ELF-1 (cell line): ENCODE measurements around the gene ARHGEF10L.

Experiments
- DNase-seq: peaks from one replicate; pipeline ENCODE4 v3.0.0-alpha.2; 2016; ENCODE audit warnings: low read depth, low spot score

Gene ARHGEF10L

DNA sequence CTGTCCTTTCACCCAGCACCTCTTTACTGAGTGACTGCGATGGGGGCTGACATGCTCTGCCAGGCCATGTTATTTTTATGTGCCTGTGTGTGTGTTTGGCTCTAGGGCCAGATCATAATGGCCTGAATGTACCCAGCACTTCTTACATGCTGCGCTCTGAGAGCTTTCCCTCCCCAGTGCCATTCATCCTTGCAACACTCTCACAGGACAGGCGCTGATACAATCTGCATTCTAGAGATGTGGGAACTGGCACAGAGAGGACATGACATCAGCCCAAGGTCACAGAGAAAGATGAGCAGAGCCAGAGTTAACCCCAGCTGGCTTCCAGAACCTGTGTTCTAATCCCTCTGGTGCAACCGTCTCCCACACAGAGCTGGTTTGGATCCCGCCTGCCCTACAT, 54.5 kb downstream of the ARHGEF10L start:
- no peak for DNase-seq

DNA sequence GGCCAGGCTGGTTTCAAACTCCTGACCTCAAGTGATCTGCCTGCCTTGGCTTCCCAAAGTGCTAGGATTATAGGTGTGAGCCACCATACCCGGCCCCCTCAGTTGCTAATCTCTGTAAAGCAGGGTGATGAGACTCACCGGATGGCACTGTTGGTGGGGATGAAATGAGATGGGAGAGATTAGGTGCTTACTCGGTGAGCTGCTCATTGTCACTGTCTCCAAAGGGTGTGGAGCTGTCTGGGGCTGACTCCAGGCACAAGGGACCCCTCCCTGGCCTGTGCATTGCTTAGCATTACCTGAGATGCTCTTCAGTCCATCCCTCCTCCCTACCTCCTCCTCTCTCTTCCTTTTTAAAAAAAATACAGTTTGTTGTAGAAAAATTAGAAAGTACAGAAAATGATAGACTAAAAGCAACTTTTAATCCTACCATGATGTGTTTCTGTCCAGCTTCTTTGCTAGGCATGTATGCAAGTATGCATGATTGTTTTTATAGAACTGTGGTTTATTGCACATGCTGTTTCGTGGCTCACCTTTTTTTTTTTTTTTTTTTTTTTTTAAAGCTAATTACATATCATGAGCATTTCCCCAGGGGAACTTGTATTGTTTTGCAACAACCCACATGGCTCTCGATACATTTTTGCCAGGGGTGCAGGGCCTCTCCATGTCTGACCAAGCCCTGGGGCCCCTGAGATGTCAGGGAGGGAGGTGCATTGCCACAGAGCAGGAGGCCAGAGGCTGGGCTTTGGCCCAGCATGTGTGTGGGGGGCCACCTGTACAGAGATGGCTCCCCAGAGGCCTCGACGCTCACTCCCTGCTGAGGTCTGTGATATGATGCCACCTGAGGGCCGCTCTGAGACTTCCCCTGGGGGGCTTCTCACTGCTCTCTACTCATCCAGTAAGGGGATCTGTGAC, 55.4 kb downstream of the ARHGEF10L start:
- DNase-seq, result no peak

GRCh38 chr1:17595602-17595925, 56.1 kb downstream of the ARHGEF10L start:
- no peak for DNase-seq

- no peak for DNase-seq
Measured at GRCh38 chr1:17596186-17596585, 56.7 kb downstream of the ARHGEF10L start.

DNA sequence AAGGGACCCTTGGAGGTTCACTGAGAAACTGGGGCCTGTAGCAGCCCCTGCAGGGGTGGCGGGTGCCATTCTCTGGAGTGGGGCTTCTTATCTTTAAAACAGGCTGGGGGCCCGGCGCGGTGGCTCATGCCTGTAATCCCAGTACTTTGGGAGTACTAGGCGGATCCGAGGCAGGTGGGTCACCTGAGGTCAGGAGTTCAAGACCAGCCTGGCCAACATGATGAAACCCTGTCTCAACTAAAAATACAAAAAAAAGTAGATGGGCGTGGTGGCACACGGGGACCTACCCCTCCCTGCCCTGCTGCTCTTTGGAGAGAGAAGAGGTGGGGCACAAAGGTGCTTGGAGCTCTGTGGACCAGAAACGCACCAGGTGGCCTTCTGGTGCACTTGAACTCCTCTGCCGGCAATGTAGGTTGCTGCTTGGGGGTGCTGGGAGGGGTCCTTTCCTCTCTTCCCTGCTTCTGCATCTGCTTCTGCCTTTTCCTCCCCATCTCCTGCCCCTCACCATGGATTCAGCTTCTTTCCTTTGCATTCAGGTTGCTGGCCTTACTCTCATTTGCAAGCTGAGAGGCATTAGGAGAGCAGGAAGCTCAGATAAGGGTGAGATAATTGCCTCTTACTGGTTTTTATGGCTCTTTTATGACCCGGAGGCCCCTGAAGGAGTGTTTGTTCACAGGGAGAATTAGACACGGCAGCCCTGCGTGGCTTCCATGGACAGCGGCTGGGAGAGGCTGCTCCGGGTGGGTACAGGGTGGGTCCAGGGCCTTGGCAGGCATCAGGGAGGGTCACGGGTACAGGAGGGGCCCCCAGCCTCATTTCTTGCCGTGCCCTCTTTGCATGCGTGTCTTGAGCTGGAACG, 57.4 kb downstream of the ARHGEF10L start:
- peak; percentile 68 for DNase-seq

DNA sequence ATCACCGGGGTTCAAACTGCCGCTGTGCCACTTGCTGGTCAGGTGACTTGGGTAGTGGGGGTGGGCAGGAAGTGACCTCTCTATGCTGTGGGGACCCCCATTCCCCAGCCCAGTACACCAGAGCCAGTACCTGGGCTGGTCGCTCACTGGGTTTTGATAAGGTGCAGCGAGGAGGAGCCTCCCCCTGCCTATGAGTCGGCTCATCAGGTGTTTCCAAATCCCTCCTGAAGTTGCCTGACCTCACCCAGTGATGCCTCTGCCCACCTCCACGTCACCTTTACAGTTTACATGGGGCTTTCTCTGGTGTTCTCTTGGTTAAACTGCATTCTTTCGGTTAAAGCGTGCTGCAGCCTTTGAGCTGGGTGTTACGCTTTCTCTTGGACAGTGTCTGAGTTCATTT, 58.2 kb downstream of the ARHGEF10L start:
- DNase-seq, result no peak

GRCh38 chr1:17598251-17598650, 58.8 kb downstream of the ARHGEF10L start:
- no peak for DNase-seq

GRCh38 chr1:17599291-17599953, 59.9 kb downstream of the ARHGEF10L start:
- no peak for DNase-seq

DNA sequence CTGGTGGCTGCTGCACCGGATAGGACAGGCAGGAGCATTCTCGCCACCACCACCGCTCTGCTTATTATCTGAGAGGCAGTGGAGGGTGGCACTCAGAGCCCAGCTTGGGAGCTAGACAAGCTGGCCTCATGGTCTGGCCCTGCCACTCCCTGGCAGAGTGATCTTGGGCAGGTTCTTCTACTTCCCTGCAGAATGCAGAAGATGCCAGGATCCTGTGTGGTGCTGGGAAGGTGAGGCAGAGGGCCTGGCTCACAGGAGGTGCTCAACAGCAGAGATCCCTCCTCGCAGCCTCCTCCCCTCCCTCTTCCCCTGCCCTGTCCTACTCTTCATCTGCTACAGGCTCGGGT, 60.4 kb downstream of the ARHGEF10L start:
- DNase-seq, result no peak

DNA sequence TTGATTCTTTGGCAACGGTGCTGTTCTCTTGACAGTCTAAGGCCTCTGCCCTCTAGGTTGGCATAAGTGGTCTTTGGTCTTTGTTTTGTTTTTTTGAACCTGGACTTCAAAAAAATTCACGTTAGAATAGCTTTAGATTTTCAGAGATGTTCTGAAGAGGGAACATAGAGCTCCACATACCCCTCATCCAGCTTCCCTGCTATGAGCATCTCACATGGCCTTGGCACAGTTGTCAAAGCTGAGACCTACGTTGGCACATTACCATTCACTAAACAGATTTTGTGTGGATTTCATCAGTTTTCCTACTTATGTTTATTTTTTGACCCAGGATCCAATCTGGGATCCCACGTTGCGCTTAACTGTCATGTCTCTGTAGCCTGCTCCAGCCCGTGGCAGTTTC, 60.8 kb downstream of the ARHGEF10L start:
- DNase-seq, result no peak

DNA sequence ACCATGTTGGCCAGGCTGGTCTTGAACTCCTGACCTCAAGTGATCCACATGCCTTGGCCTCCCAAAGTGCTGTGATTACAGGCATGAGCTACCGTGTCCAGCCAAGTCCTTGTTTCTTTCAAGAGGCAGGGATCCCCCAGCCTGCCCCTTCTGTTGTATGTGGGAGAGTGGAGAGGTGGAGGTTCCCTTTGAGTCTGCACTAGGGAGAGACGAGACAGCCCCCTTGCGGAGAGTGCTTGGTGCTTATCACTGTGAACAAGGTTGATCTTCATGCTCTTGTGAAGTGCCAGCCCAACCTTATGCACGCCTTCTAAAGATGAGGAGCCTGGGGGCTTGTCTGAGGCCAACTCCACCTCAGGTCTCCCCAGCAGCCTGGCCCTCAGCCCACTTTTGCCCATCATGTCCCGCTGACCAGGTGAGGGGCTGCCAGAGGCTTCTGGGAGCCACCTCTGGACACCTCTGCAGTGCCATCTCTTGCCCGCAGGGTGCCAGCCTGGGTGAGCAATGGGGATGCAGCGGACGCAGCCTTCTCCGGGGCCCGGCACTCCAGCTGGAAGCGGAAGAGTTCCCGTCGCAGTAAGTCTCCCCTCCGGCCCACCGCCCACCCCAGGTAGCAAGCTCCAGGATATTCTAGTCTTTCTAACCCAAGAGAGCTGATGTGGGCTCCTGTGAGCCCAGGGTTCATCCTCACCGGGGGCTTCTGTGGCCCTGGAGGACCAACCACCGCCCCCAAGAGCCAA, 62.3 kb downstream of the ARHGEF10L start:
- DNase-seq, result peak; percentile 68

- no peak for DNase-seq
Measured at GRCh38 chr1:17603091-17603841, 63.8 kb downstream of the ARHGEF10L start.

DNA sequence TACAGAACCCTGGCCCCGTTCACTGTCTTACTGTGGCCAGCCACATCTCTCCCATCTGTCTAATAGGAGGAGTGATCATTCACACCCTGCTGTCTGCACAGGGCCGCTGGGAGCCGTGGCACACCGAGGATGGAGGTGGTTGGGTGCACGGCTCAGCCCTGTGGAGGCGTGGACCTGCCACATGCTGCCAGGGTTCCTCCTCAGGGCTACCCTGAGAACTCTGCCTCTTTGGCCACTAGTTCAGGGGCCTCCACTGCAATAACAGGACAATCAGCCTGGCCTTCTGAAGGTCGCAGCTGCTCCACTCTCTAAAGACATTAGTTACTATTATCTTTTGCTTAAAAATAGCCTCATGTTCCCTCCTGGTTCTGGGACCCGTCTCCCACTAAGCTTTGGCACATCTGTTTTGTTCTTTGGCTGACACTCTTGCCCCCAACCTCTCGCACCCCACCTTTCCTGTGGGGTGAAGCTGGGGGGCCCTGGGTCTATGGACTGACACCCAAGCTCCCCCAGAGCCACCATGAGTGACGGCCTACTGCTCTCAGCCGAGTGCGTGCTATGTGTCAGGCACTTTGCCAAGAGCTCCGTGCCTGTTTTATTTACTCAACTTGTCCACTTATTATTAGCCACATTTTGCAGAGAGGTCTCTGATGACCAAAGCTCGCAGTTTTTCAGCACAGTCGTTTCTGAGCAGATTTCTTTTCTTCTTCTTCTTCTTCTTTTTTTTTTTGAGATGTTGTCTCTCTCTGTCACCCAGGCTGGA, 66.3 kb downstream of the ARHGEF10L start:
- DNase-seq, result no peak

GRCh38 chr1:17606826-17607440, 67.4 kb downstream of the ARHGEF10L start:
- DNase-seq, result peak; percentile 78

DNA sequence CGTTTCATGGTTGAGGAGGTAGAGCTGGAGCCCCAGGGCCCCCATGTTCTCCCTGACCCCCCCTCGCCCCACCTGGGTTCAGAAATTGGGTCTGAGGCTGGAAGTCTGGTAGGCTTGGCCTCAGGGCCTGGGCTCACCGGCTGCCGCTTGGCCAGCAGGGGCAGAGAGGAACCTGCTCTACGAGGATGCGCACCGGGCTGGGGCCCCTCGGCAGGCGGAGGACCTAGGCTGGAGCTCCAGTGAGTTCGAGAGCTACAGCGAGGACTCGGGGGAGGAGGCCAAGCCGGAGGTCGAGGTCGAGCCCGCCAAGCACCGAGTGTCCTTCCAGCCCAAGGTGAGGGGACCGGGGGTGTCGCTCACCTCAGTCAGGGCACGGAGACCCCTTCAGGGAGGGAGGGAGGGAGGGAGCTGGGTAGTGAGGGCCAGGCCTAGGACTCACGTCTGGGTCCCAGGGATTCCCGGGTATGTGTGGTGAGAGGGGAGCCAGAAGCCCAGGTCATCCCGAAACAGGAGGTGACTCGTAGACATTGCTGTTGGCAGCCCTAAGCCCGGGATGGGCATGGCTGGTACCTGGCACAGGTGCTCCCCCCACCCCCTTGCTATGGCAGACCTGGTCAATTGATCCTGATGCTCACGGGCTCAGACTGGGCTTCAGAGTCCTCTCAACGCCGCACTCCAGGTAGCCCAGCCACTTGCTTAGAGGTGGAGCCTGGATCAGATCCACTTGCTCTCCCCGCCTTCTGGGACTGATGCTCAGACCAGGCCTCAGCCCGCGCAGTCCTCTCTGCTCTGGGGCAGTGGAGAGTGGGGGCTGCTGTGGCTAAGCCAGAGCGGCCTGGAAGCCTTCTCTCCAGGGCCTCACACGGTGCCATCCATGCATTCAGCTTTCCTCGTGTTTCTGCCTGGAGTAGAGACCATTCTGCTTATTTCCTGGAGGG, 68.4 kb downstream of the ARHGEF10L start:
- DNase-seq, result no peak

DNA sequence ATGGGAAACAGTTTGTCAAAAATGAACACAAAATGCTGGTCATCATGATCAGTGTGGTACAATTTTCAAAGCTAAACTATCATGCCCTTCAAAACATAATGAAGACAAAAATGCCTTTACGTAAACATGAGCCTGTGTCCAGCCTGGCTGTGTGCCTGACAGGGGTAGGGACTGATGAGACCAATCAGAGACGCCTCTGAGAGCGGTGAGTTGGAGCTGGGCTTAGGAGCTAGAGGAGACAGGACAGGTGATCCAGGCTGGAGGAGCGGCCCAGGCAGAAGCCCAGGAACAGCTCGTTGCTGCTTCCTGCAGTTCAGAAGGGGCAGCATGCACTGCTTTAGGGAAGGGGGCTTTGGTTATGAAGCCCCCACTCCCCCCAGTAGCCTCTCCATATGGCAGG, 70.0 kb downstream of the ARHGEF10L start:
- no peak for DNase-seq

GRCh38 chr1:17610085-17610484, 70.6 kb downstream of the ARHGEF10L start:
- DNase-seq, result no peak

DNA sequence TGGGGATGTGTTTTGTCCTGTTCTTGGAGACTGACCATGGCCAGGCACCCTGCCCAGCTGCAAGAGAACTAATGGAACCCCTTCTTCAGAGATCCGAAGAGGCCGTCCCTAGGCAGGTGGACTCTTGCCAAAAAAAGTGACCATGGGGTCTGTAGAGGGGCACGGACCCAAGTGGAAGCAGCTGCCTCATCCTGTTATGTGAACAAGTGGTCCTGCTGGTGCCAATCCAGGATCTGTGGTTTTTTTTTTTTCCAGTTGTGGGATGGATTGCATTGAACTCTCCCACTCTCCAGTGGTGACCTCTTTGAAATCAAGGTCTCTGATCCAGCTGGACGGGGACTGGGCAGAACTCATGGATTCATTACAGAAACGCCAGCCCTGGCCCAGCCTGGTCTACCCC, 71.2 kb downstream of the ARHGEF10L start:
- no peak for DNase-seq

- no peak for DNase-seq
Measured at GRCh38 chr1:17611991-17612390, 72.5 kb downstream of the ARHGEF10L start.
